Subcutaneous adipose tissue (tissue), 4 donors: Measurements from ENCODE around the gene ERC2. TPM values are rescaled to one million over a fixed set of nuclear protein-coding genes. Genes with fewer than 3 reads are reported as not detected.

Source experiments
- total RNA-seq, 4 donors: library from RNA; depleted of rRNA; stranded (reverse); fragments of >200 nt; gene quantifications; one replicate each; pipeline ENCODE4 v1.1.0, GENCODE V29; 2016
- TF ChIP-seq, protein P1 (sequence below): fragments of 450-650 bp; IDR thresholded peaks from one replicate; pipeline ENCODE4 v1.5.1; 2016; ENCODE audit warnings: low read depth, mild to moderate bottlenecking, control low read depth, antibody characterized with exemption, moderate library complexity

The ERC2 gene
- total RNA-seq, 4 donors from 2014 or later, result 1.1 TPM; not detected in 3

GRCh38 chr3:56357266-56357665 is 111.0 kb downstream of the ERC2 start:
- TF ChIP-seq, protein P1, sequence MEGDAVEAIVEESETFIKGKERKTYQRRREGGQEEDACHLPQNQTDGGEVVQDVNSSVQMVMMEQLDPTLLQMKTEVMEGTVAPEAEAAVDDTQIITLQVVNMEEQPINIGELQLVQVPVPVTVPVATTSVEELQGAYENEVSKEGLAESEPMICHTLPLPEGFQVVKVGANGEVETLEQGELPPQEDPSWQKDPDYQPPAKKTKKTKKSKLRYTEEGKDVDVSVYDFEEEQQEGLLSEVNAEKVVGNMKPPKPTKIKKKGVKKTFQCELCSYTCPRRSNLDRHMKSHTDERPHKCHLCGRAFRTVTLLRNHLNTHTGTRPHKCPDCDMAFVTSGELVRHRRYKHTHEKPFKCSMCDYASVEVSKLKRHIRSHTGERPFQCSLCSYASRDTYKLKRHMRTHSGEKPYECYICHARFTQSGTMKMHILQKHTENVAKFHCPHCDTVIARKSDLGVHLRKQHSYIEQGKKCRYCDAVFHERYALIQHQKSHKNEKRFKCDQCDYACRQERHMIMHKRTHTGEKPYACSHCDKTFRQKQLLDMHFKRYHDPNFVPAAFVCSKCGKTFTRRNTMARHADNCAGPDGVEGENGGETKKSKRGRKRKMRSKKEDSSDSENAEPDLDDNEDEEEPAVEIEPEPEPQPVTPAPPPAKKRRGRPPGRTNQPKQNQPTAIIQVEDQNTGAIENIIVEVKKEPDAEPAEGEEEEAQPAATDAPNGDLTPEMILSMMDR, result no peak

DNA sequence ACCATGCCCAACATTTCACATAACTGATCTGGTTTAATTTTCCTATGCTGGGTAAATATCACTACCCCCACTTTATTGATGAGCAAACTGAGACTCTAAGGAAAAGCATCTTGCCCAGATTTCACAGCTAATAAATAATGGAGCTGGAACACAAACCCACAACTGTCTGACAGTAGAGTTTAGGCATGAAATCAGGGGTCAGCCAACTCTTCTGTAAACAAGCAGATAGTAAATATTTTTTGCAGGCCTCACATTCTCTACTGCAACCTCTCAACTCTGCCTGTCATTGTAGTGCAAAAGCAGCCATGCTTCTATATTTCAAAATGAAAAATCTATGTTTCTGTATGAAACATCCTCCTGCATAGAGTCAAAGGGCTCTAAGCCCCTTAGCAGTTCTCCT is 111.5 kb downstream of the ERC2 start:
- TF ChIP-seq, protein P1, result no peak

- TF ChIP-seq, protein P1, result no peak
Measured at GRCh38 chr3:56355570-56356185, 112.6 kb downstream of the ERC2 start.

GRCh38 chr3:56351537-56351936 is 116.7 kb downstream of the ERC2 start:
- TF ChIP-seq, protein P1, result no peak

- TF ChIP-seq, protein P1, result no peak
Measured at GRCh38 chr3:56347219-56347871, 120.9 kb downstream of the ERC2 start.

- TF ChIP-seq, protein P1, result no peak
Measured at GRCh38 chr3:56342475-56342874, 125.8 kb downstream of the ERC2 start.

DNA sequence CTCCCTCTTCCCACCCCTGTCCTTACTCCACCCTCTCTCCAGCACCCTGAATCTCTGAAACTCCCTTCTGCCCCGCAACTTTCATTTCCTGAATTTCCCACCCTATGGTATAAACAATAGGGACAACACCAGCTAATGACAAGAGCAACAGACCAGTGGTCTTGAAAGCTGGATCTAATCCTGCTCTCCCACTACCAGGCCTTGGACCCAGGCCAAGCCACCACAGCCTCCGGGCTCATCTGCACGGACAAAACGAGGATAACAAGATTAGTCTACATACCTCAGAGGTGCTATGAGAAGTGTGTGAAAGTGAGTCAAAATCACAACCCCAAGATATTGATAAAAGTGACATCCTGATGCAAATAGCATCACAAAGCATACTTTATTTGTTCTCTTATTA is 128.6 kb downstream of the ERC2 start:
- TF ChIP-seq, protein P1, result no peak
